NCI-H510A (cell line): Measurements from ENCODE around the gene XRCC5.

Experiments
- DNase-seq: peaks from one replicate; lab custom pipeline; 2025; lab: John Stamatoyannopoulos, UW

Gene XRCC5

GRCh38 chr2:216084547-216084946 lies 24.6 kb upstream of the XRCC5 start:
- DNase-seq: no peak

- DNase-seq: no peak
Measured at GRCh38 chr2:216086207-216086893, 22.8 kb upstream of the XRCC5 start.

GRCh38 chr2:216090369-216090786 lies 18.8 kb upstream of the XRCC5 start:
- no peak for DNase-seq

GRCh38 chr2:216092646-216093045 lies 16.5 kb upstream of the XRCC5 start:
- no peak for DNase-seq

- no peak for DNase-seq
Measured at GRCh38 chr2:216094701-216095100, 14.4 kb upstream of the XRCC5 start.

- DNase-seq: no peak
Measured at GRCh38 chr2:216098421-216099334, 10.5 kb upstream of the XRCC5 start.

- DNase-seq: no peak
Measured at GRCh38 chr2:216101109-216101508, 8.0 kb upstream of the XRCC5 start.

- no peak for DNase-seq
Measured at GRCh38 chr2:216103213-216103612, 5.9 kb upstream of the XRCC5 start.

- DNase-seq: no peak
Measured at GRCh38 chr2:216104691-216105090, 4.5 kb upstream of the XRCC5 start.

- no peak for DNase-seq
Measured at GRCh38 chr2:216107320-216107719, 1.8 kb upstream of the XRCC5 start.

- DNase-seq: no peak
Measured at GRCh38 chr2:216107760-216108159, 1.4 kb upstream of the XRCC5 start.

- no peak for DNase-seq
Measured at GRCh38 chr2:216108310-216108966, 710 bp upstream of the XRCC5 start.

- peak; percentile 14 for DNase-seq
Measured at GRCh38 chr2:216109962-216110614, 940 bp downstream of the XRCC5 start.

- no peak for DNase-seq
Measured at GRCh38 chr2:216110620-216111019, 1.5 kb downstream of the XRCC5 start.

- no peak for DNase-seq
Measured at GRCh38 chr2:216111122-216111521, 2.0 kb downstream of the XRCC5 start.

GRCh38 chr2:216112926-216113325 lies 3.8 kb downstream of the XRCC5 start:
- DNase-seq: no peak

- DNase-seq: no peak
Measured at GRCh38 chr2:216113572-216113971, 4.4 kb downstream of the XRCC5 start.

- DNase-seq: no peak
Measured at GRCh38 chr2:216114382-216114713, 5.2 kb downstream of the XRCC5 start.

GRCh38 chr2:216114714-216115531 lies 5.8 kb downstream of the XRCC5 start:
- DNase-seq: peak; percentile 97

GRCh38 chr2:216116418-216116817 lies 7.3 kb downstream of the XRCC5 start:
- no peak for DNase-seq

- no peak for DNase-seq
Measured at GRCh38 chr2:216117561-216118340, 8.6 kb downstream of the XRCC5 start.
